Parathyroid adenoma (tissue), 2 donors: ENCODE data around the gene GULP1.

Source experiments
- H2AFZ ChIP-seq: fragments of 300-600 bp; sonication (generic); one replicate; pipeline ENCODE4 v1.7.0; 2017; ENCODE audit warnings: antibody characterized with exemption, mild to moderate bottlenecking
- H3K27ac ChIP-seq: fragments of 300-600 bp; sonication (generic); one replicate; pipeline ENCODE4 v1.7.0; 2017
- H3K27me3 ChIP-seq: fragments of 300-600 bp; sonication (generic); one replicate; pipeline ENCODE4 v1.7.0; 2017; ENCODE audit warnings: low read length; ENCODE audit not compliant: control insufficient read depth, insufficient read depth
- H3K36me3 ChIP-seq: fragments of 300-600 bp; sonication (generic); one replicate; pipeline ENCODE4 v1.7.0; 2017; ENCODE audit warnings: low read length; ENCODE audit not compliant: control insufficient read depth, insufficient read depth
- H3K4me1 ChIP-seq: fragments of 300-600 bp; sonication (generic); one replicate; pipeline ENCODE4 v1.7.0; 2017; ENCODE audit warnings: control low read depth
- H3K4me2 ChIP-seq: fragments of 300-600 bp; sonication (generic); one replicate; pipeline ENCODE4 v1.7.0; 2017; ENCODE audit warnings: low read length
- H3K4me3 ChIP-seq: fragments of 300-600 bp; sonication (generic); one replicate; pipeline ENCODE4 v1.7.0; 2017; ENCODE audit warnings: low read depth, low read length
- H3K79me2 ChIP-seq: fragments of 300-600 bp; sonication (generic); one replicate; pipeline ENCODE4 v1.7.0; 2017; ENCODE audit warnings: control low read depth
- H3K9ac ChIP-seq: fragments of 300-600 bp; sonication (generic); one replicate; pipeline ENCODE4 v1.7.0; 2017; ENCODE audit warnings: mild to moderate bottlenecking
- H3K9me3 ChIP-seq: fragments of 300-600 bp; sonication (generic); one replicate; pipeline ENCODE4 v1.7.0; 2017; ENCODE audit warnings: low read length; ENCODE audit not compliant: control insufficient read depth
- TF ChIP-seq, protein P1 (sequence below): fragments of 300-600 bp; sonication (generic); IDR thresholded peaks from one replicate; pipeline ENCODE4 v1.7.0; 2017; ENCODE audit warnings: antibody characterized with exemption, mild to moderate bottlenecking
- donor health status: primary hyperparathyroidism.

The GULP1 gene

DNA sequence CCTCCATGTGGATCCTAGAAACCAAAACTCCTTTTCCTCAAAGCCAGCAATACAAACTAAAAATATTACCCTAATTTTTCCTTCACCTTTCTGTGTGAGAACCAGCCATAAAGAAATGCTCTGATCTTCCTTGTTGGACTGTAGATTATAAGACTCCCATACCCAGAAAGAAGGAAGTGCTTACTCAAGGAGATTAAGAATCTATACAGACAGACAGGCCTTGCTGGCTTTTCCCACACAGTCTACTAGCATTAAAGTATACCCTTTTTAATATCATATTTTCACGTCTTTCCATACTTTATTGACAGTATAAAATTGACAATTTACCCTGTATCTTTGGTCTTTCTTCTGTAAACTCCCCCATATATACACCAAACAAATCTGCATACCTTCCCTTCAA is 139.0 kb downstream of the GULP1 start:
- no peaks in the 10 kb centered on the region for H3K36me3 ChIP-seq
- no peak overlapping the region for H3K9ac ChIP-seq
- no peak overlapping the region for H2AFZ ChIP-seq
- H3K27me3 ChIP-seq = no peaks in the 10 kb centered on the region
- H3K4me2 ChIP-seq = no peak overlapping the region
- H3K4me1 ChIP-seq = no peaks in the 10 kb centered on the region
- H3K27ac ChIP-seq = no peak overlapping the region
- TF ChIP-seq, protein P1, sequence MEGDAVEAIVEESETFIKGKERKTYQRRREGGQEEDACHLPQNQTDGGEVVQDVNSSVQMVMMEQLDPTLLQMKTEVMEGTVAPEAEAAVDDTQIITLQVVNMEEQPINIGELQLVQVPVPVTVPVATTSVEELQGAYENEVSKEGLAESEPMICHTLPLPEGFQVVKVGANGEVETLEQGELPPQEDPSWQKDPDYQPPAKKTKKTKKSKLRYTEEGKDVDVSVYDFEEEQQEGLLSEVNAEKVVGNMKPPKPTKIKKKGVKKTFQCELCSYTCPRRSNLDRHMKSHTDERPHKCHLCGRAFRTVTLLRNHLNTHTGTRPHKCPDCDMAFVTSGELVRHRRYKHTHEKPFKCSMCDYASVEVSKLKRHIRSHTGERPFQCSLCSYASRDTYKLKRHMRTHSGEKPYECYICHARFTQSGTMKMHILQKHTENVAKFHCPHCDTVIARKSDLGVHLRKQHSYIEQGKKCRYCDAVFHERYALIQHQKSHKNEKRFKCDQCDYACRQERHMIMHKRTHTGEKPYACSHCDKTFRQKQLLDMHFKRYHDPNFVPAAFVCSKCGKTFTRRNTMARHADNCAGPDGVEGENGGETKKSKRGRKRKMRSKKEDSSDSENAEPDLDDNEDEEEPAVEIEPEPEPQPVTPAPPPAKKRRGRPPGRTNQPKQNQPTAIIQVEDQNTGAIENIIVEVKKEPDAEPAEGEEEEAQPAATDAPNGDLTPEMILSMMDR = no peak
- no peaks in the 10 kb centered on the region for H3K9me3 ChIP-seq
- no peak overlapping the region for H3K4me3 ChIP-seq
- H3K79me2 ChIP-seq = no peaks in the 10 kb centered on the region

DNA sequence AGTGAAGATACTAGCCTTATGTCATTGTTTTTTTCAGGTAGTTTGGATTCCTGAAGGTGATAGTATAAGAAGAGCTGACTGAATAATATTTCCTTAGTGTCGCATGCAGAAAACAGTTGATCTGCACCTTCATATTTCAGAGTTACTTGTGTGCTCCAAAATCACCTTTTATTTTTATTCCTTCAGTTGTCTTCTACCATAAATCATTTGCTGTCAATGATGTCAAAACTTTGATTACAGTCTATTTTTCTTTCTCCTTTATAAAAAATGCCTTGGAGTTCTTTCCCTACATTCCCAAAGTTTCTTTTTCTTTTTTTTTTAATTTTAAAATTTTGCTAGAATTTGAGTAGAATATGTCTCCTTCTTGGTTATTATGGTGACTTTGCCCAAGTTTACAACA is 142.3 kb downstream of the GULP1 start:
- no peaks in the 10 kb centered on the region for H3K79me2 ChIP-seq
- TF ChIP-seq, protein P1 = no peak
- no peaks in the 10 kb centered on the region for H3K27me3 ChIP-seq
- no peak overlapping the region for H3K4me3 ChIP-seq
- no peak overlapping the region for H3K4me2 ChIP-seq
- H3K27ac ChIP-seq = no peak overlapping the region
- no peaks in the 10 kb centered on the region for H3K4me1 ChIP-seq
- no peaks in the 10 kb centered on the region for H3K36me3 ChIP-seq
- no peak overlapping the region for H3K9ac ChIP-seq
- H3K9me3 ChIP-seq = no peaks in the 10 kb centered on the region
- H2AFZ ChIP-seq = no peak overlapping the region

DNA sequence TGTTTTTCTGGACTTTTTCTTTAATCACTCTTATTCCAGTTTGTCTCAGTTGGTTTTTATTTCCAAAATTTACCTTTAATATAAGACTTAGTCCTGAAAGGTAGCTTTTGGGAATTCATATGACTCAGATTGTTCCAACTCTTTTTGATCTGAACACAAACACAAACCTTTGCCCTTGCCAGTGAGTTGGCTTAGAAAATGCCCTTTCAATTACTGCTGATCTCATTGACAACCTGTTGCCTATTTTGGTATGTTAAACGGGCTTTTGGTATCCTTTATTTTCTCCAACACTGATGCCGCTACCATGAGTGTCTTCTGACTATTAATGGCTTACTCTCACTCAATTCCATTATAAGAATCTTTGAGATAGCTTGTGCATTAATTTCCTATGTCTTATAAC is 143.4 kb downstream of the GULP1 start:
- no peaks in the 10 kb centered on the region for H3K4me1 ChIP-seq
- TF ChIP-seq, protein P1 = no peak
- no peak overlapping the region for H3K4me2 ChIP-seq
- H3K9me3 ChIP-seq = no peaks in the 10 kb centered on the region
- no peak overlapping the region for H3K9ac ChIP-seq
- no peak overlapping the region for H2AFZ ChIP-seq
- no peaks in the 10 kb centered on the region for H3K27me3 ChIP-seq
- H3K27ac ChIP-seq = no peak overlapping the region
- H3K36me3 ChIP-seq = no peaks in the 10 kb centered on the region
- H3K4me3 ChIP-seq = no peak overlapping the region
- H3K79me2 ChIP-seq = no peaks in the 10 kb centered on the region

DNA sequence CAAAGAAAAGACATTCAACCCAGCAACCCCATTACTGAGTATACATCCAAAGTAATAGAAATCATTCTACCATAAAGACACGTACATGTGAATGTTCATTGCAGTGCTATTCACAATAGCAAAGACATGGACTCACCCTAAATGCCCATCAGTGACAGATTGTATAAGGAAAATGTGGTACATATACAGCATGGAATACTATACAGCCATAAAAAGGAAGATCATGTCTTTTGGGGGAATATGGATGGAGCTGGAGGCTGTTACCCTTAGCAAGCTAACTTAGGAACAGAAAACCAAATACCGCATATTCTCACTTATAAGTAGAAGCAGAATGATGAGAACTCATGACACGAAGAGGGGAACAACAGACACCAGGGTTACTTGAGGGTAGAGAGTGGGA is 145.9 kb downstream of the GULP1 start:
- H3K9me3 ChIP-seq = no peaks in the 10 kb centered on the region

DNA sequence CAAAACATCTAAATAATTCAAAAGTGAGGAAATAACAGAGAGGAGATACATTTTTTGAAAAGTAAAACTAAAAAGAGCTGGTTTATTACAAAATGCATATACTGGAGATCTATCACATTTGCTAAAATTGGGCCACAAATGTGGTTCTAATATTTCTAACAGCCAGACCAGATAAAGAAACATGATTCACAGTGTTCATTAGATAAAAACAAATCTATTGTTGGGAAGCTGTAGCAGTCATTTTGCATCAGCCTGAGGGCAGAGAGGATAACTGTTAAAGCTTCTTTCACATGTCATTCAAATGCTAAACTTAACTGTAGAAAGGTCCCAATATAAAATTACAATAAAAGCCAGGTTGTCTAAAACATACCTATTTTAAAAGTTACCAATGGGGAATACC is 148.3 kb downstream of the GULP1 start:
- Histone ChIP-seq H2AFZ (no peak overlapping the region), H3K4me3 (no peak overlapping the region), H3K9me3 (no peaks in the 10 kb centered on the region), H3K9ac (no peak overlapping the region), H3K4me2 (no peak overlapping the region), H3K27me3 (no peaks in the 10 kb centered on the region), H3K36me3 (no peaks in the 10 kb centered on the region), H3K4me1 (no peaks in the 10 kb centered on the region), H3K79me2 (no peaks in the 10 kb centered on the region), H3K27ac (no peak overlapping the region)
- TF ChIP-seq, protein P1 = no peak

More for the DNA sequence above, 145.9 kb downstream of the GULP1 start:
- H3K79me2 ChIP-seq = no peaks in the 10 kb centered on the region
- no peaks in the 10 kb centered on the region for H3K36me3 ChIP-seq
- H3K27ac ChIP-seq = no peak overlapping the region
- no peak overlapping the region for H2AFZ ChIP-seq
- no peaks in the 10 kb centered on the region for H3K4me1 ChIP-seq
- no peak overlapping the region for H3K9ac ChIP-seq
- TF ChIP-seq, protein P1 = no peak
- no peak overlapping the region for H3K4me3 ChIP-seq
- no peak overlapping the region for H3K4me2 ChIP-seq
- H3K27me3 ChIP-seq = no peaks in the 10 kb centered on the region
